C4-2B (cell line): ENCODE results near the gene PPRC1.

ENCODE experiments used
- H3K27ac ChIP-seq: fragments of 450-650 bp; 2 replicates; pipeline ENCODE4 v1.5.1; 2017
- CTCF ChIP-seq: fragments of 450-650 bp; conservative IDR thresholded peaks from 2 replicates; pipeline ENCODE4 v1.5.1; 2017; ENCODE audit warnings: mild to moderate bottlenecking
- ZFX ChIP-seq: fragments of 450-650 bp; IDR thresholded peaks from 2 replicates; pipeline ENCODE4 v1.6.1; 2017

Gene PPRC1

GRCh38 chr10:102141583-102142107, 8.8 kb downstream of the PPRC1 start:
- TF ChIP-seq ZFX: no peak
- TF ChIP-seq CTCF: no peak
- no peak overlapping the region for H3K27ac ChIP-seq

- no peak overlapping the region for H3K27ac ChIP-seq
- TF ChIP-seq ZFX (no peak), CTCF (no peak)
Observed at GRCh38 chr10:102146971-102147428, 14.2 kb downstream of the PPRC1 start.

GRCh38 chr10:102147561-102147960, 14.7 kb downstream of the PPRC1 start:
- TF ChIP-seq CTCF (no peak), ZFX (no peak)
- no peak overlapping the region for H3K27ac ChIP-seq

GRCh38 chr10:102148275-102148674, 15.4 kb downstream of the PPRC1 start:
- no peak overlapping the region for H3K27ac ChIP-seq

GRCh38 chr10:102150970-102151773, 18.3 kb downstream of the PPRC1 start:
- TF ChIP-seq ZFX: no peak
- H3K27ac ChIP-seq: peak overlapping the region; percentile 91

More at GRCh38 chr10:102148275-102148674, 15.4 kb downstream of the PPRC1 start:
- TF ChIP-seq CTCF (no peak), ZFX (no peak)

- TF ChIP-seq CTCF (no peak), ZFX (no peak)
- H3K27ac ChIP-seq: peak within 1 kb of the TSS; percentile 91
Observed at GRCh38 chr10:102151774-102152544, 19.1 kb downstream of the PPRC1 start, which contains the start of gene NOLC1. Gene NOLC1, plus strand, starts transcription at chr10:102152389. Its CDS starts 22 bp downstream, at chr10:102152411.

GRCh38 chr10:102152545-102152890, 19.7 kb downstream of the PPRC1 start:
- peak overlapping the region; percentile 91 for H3K27ac ChIP-seq
- TF ChIP-seq CTCF (no peak), ZFX (peak; percentile 41; the same call in 1 of the 2 replicates)
